Nephron progenitor cell (in vitro differentiated cells): ENCODE measurements around the gene HMGXB3.

Experiments used
- DNase-seq: peaks from one replicate; pipeline ENCODE4 v3.0.0; 2021
- H3K27ac Mint-ChIP-seq: 2 replicates; pipeline ENCODE4 v1.8.0; 2021; ENCODE audit warnings: mild to moderate bottlenecking, moderate library complexity, mixed read lengths
- H3K27me3 Mint-ChIP-seq: 2 replicates; pipeline ENCODE4 v1.8.0; 2021; ENCODE audit warnings: mild to moderate bottlenecking, low read depth, mixed read lengths; ENCODE audit not compliant: poor library complexity
- H3K36me3 Mint-ChIP-seq: 2 replicates; pipeline ENCODE4 v1.8.0; 2021; ENCODE audit warnings: low read depth, mixed read lengths
- H3K4me1 Mint-ChIP-seq: 2 replicates; pipeline ENCODE4 v1.8.0; 2021; ENCODE audit warnings: mixed read lengths
- H3K4me3 Mint-ChIP-seq: 2 replicates; pipeline ENCODE4 v1.8.0; 2021; ENCODE audit warnings: mild to moderate bottlenecking, moderate library complexity, mixed read lengths
- H3K9me3 Mint-ChIP-seq: 2 replicates; pipeline ENCODE4 v1.8.0; 2021; ENCODE audit warnings: mild to moderate bottlenecking, moderate library complexity, mixed read lengths
- TF ChIP-seq, protein P1 (sequence below): fragments of 200-600 bp; sonication (generic); IDR thresholded peaks from 2 replicates; pipeline ENCODE4 v1.5.0; 2021; ENCODE audit warnings: antibody characterized with exemption

HMGXB3 gene

DNA sequence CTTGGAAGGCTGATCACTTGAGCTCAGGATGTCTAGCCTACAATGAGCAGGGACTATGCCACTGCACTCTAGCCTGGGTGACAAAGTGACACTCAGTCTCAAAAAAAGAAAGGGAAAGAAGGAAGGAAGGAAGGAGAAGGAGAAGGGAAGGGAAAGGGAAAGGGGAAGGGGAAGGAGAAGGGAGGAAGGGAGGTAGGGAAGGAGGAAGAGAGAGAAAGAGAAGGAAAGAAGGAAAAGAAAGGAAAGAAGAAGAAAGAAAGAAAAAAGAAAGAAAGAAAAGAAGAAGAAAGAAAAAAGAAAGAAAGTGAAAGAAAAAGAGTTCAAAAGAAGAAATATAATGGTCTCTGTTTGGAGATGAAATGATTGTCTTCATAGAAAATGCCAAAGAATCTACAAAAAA lies 96.6 kb downstream of the HMGXB3 start:
- Mint-ChIP-seq H3K27me3 (peaks cover 32% of the 10 kb centered on the region), H3K4me1 (no peaks in the 10 kb centered on the region), H3K4me3 (no peak overlapping the region), H3K27ac (no peak overlapping the region), H3K9me3 (peaks cover 12% of the 10 kb centered on the region), H3K36me3 (no peaks in the 10 kb centered on the region)
- no peak for DNase-seq
- TF ChIP-seq, protein P1, sequence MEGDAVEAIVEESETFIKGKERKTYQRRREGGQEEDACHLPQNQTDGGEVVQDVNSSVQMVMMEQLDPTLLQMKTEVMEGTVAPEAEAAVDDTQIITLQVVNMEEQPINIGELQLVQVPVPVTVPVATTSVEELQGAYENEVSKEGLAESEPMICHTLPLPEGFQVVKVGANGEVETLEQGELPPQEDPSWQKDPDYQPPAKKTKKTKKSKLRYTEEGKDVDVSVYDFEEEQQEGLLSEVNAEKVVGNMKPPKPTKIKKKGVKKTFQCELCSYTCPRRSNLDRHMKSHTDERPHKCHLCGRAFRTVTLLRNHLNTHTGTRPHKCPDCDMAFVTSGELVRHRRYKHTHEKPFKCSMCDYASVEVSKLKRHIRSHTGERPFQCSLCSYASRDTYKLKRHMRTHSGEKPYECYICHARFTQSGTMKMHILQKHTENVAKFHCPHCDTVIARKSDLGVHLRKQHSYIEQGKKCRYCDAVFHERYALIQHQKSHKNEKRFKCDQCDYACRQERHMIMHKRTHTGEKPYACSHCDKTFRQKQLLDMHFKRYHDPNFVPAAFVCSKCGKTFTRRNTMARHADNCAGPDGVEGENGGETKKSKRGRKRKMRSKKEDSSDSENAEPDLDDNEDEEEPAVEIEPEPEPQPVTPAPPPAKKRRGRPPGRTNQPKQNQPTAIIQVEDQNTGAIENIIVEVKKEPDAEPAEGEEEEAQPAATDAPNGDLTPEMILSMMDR: no peak

- Mint-ChIP-seq H3K4me1 (peaks cover 4% of the 10 kb centered on the region), H3K4me3 (no peak overlapping the region), H3K36me3 (no peaks in the 10 kb centered on the region), H3K27ac (no peak overlapping the region), H3K9me3 (peaks cover 4% of the 10 kb centered on the region), H3K27me3 (peaks cover 12% of the 10 kb centered on the region)
- TF ChIP-seq, protein P1: no peak
- no peak for DNase-seq
These were observed 100.5 kb downstream of the HMGXB3 start for GRCh38 chr5:150101023-150101422.
